H1 (cell line): ENCODE data around the gene CFAP97. TPM values are rescaled to one million over a fixed set of nuclear protein-coding genes. Genes with fewer than 3 reads are reported as not detected.

Source experiments
- CHD7 ChIP-seq: fragments of 300-600 bp; sonication (generic); IDR thresholded peaks from 2 replicates; pipeline ENCODE4 v1.7.1; 2012; ENCODE audit warnings: low read length, moderate library complexity, mild to moderate bottlenecking, inconsistent platforms; ENCODE audit not compliant: insufficient replicate concordance
- FOSL1 ChIP-seq: IDR thresholded peaks from 2 replicates; pipeline ENCODE4 v1.6.1; 2011; ENCODE audit warnings: mild to moderate bottlenecking, low read depth, low read length, moderate library complexity; ENCODE audit not compliant: insufficient read depth
- JUND ChIP-seq: IDR thresholded peaks from 2 replicates; pipeline ENCODE4 v1.6.1; 2011; ENCODE audit warnings: mild to moderate bottlenecking, improper control_type of control experiment, low read length
- SIN3A ChIP-seq, 2 experiments: IDR thresholded peaks in 1 of 2; conservative IDR thresholded peaks in 1 of 2; 2 replicates each; pipeline ENCODE4 v1.6.1; 2011 to 2012; ENCODE audit warnings: low read length in 2 of 2, improper control_type of control experiment in 1 of 2, low read depth in 1 of 2, mild to moderate bottlenecking in 1 of 2
- TAF1 ChIP-seq: IDR thresholded peaks from 2 replicates; pipeline ENCODE4 v1.6.1; 2011; ENCODE audit warnings: mild to moderate bottlenecking, low read depth, low read length
- polyA plus RNA-seq, 7 experiments: library from polyadenylated mRNA; depleted of rRNA in 3 of 7; stranded (reverse) in 5 of 7; unstranded in 2 of 7; fragments of >200 nt in 5 of 7; fragments of 200-250 nt in 2 of 7; gene quantifications; 1 replicate in 5 of 7; 2 replicates in 1 of 7; 4 replicates in 1 of 7; pipeline versions ENCODE4 v1.2.1 to v1.2.3, GENCODE V29; 2011 to 2013; ENCODE audit warnings: missing spikeins in 2 of 7, mixed read lengths in 2 of 7
- total RNA-seq: library from RNA; stranded (reverse); fragmentation: NEBNext Ultra II Directional; extraction: Animal tissue kit (Norgen Biotek cat#: 25700); gene quantifications from 2 replicates; pipeline ENCODE4 v1.2.1, GENCODE V29; 2021

CFAP97 gene
- total and polyA plus RNA-seq, 2 of the 8 experiments (the other 6 are each of a cell fraction or from before 2014, with no cell fraction given) = 9.2 to 40.4 TPM

- no peak for TF ChIP-seq CHD7
- TF ChIP-seq FOSL1 = no peak
- no peak for TF ChIP-seq TAF1
- TF ChIP-seq JUND = no peak
- no peak for TF ChIP-seq SIN3A (conservative IDR thresholded peaks at IDR 0.05 in 1 of 2, IDR thresholded peaks at IDR 0.05 in 1 of 2; ENCODE audit: low read depth in 1 of 2, low read length in 2 of 2)
Measured at GRCh38 chr4:185179488-185179887, 24.3 kb downstream of the CFAP97 start (continued).
